Stimulated activated CD4-positive, alpha-beta T cell treated with anti-CD3 and anti-CD28 coated beads, Interleukin-4, amount 100 ng/mL, for 24 hours (primary cell): ENCODE data around the gene NDUFB10.

Experiments used
- DNase-seq: peaks from one replicate; pipeline ENCODE4 v3.0.0-alpha.2; 2020

Gene NDUFB10

GRCh38 chr16:2004795-2005517 lies 45.6 kb downstream of the NDUFB10 start:
- no peak for DNase-seq

DNA sequence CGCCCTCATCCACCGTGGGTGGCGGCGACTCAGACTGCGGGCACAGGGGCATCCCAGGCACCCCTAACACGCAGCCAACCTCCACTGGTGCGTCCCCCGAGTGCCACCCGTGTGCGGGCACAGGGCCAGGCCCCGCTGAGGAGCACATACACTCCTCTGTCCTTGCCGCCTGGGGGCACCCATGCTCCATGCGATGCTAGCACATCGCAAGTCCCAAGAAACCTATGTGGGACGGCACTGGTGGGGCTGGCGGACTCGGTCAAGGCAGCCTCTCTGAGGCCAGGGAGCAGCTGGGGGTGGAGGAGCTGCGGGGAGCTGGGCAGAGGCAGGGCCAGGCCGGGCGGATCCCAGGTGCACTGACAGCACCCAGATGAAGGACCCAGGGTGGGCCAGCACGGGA lies 46.3 kb downstream of the NDUFB10 start:
- DNase-seq: no peak

DNA sequence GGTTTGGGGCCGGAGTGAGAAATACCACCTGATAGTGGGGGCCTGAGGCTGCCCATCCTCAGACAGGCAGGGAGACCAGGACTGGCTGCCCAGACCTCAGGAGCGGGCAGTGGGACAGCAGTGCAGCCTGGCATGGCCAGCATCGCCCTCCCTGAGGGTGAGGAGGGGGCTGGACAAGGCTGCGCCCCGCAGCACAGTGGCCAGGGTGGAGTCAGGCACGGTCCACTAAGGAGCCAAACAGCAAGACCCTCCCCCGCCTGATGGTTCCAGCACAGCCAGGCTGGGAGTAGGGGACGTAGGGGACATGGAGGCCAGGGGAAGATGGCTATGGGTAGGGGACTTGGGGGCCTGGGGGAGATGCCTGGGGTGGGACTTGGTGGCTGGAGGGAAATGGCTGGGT lies 47.0 kb downstream of the NDUFB10 start:
- DNase-seq: no peak

DNA sequence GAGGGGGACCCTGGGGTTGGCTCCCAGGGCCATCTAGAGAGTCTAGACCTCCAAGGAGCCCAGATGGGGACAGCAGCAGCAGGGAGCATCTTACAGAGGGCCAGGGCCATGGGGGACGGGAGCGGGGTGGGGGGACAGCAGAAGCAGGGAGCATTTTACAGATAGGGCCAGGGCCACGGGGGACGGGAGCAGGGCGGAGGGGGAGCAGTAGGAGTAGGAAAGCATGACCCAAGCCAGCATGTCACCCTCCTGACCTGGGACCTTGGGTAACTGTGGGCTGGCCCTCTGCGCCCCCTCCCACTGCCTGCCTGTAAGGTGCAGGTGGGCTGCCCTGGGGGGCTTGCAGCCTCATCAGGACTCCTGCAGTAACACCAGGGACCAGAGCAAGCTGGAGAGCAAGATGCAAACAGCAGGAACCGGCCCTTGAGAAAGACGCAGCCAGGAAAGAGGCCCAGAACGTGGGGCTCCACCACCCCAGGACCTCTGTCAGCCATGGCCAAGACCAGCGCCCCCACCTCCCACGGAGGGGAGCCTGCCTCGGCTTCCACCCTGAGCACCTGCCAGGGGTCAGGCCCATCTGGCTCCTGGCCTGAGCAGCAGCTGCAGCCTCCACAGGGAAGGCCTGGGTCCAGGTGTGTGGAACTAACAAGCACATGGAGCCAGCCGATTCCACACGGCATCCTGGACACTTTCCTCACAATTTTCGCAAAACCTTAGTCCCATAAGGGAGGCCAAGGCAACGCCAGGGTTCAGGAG lies 47.9 kb downstream of the NDUFB10 start:
- DNase-seq: no peak

DNA sequence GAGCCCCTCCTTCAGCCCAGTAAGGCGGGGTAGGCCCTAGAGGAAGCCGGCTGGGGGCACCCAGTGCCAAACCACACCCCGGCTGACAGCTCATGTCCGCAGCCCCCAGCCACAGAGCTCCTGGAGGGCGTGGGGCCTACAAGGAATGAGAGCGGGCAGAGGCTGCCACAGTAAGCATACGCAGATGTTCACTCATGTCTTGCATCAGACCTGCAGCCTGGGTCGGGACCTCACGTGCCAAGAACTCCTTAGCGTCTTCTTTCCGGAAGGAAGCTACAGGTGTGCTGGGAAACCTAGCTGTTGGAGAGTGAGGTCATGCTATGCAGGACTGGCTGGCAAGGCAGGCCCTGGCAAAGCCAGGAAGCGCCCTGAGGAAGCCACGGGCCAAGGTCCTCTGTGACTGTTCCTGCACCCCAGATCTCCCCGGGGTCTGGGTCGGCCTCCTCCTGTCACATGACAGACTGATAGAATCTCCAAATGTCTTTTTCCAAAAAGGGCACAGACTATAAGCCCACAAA lies 48.7 kb downstream of the NDUFB10 start:
- DNase-seq: no peak

GRCh38 chr16:2008631-2009163 lies 49.4 kb downstream of the NDUFB10 start:
- DNase-seq: peak; percentile 34

- no peak for DNase-seq
Measured at GRCh38 chr16:2009164-2009711, 49.9 kb downstream of the NDUFB10 start.

GRCh38 chr16:2009791-2010510 lies 50.6 kb downstream of the NDUFB10 start, which contains the start of gene ZNF598:
ZNF598 (minus strand) TSS chr16:2009821.
- DNase-seq: peak; percentile 80
